Fibroblast of skin of scalp (primary cell): Measurements from ENCODE around the gene REV1. TPM values are rescaled to one million over a fixed set of nuclear protein-coding genes. Genes with fewer than 3 reads are reported as not detected.
"Not testable (repeated sequence)": the region's sequence is repeated elsewhere in the genome, so short reads cannot be mapped to it uniquely, and the experiment has no call there.

Experiments
- DNase-seq: peaks from one replicate; pipeline ENCODE4 v3.0.0-alpha.2; 2013
- polyA plus RNA-seq, 2 experiments: library from polyadenylated mRNA; unstranded; fragments of 120-200 nt; gene quantifications; one replicate each; pipeline ENCODE4 v1.2.1, GENCODE V29; 2013; ENCODE audit not compliant: insufficient read length in 2 of 2

REV1 gene
- polyA plus RNA-seq (2013, experiment 1 of 2; ENCODE audit: insufficient read length) = 17.8 TPM
- 22.1 TPM for polyA plus RNA-seq (2013, experiment 2 of 2; ENCODE audit: insufficient read length)

GRCh38 chr2:99489761-99490622, at the start of gene REV1:
Gene REV1 (minus strand): TSS chr2:99490017. CDS start chr2:99464975, 25,042 bp downstream.
- peak; percentile 95 for DNase-seq

- DNase-seq = no peak
These were observed 48.2 kb upstream of the REV1 start for GRCh38 chr2:99537910-99538485.

GRCh38 chr2:99524056-99524455, 34.2 kb upstream of the REV1 start:
- no peak for DNase-seq

- no peak for DNase-seq
These were observed 32.3 kb upstream of the REV1 start for GRCh38 chr2:99522157-99522556.

- DNase-seq = no peak
These were observed 31.0 kb upstream of the REV1 start for GRCh38 chr2:99520813-99521212.

GRCh38 chr2:99520195-99520594, 30.4 kb upstream of the REV1 start:
- no peak for DNase-seq

GRCh38 chr2:99514357-99514756, 24.5 kb upstream of the REV1 start:
- DNase-seq = no peak

GRCh38 chr2:99512181-99512591, 22.4 kb upstream of the REV1 start:
- no peak for DNase-seq

- no peak for DNase-seq
These were observed 19.6 kb upstream of the REV1 start for GRCh38 chr2:99509387-99509786.

- no peak for DNase-seq
These were observed 18.4 kb upstream of the REV1 start for GRCh38 chr2:99507937-99508818.

GRCh38 chr2:99504844-99505584, 15.2 kb upstream of the REV1 start:
- DNase-seq = no peak

- DNase-seq = not testable (repeated sequence)
These were observed 14.0 kb upstream of the REV1 start for GRCh38 chr2:99503662-99504416.

GRCh38 chr2:99496021-99496420, 6.2 kb upstream of the REV1 start:
- DNase-seq = no peak

- no peak for DNase-seq
These were observed 5.5 kb upstream of the REV1 start for GRCh38 chr2:99495115-99495860.

GRCh38 chr2:99492721-99493120, 2.9 kb upstream of the REV1 start:
- no peak for DNase-seq

GRCh38 chr2:99490623-99491461, 1.0 kb upstream of the REV1 start:
- DNase-seq = no peak

- peak; percentile 56 for DNase-seq
These were observed 605 bp downstream of the REV1 start for GRCh38 chr2:99489063-99489760.

GRCh38 chr2:99488539-99489062, 1.2 kb downstream of the REV1 start:
- DNase-seq = peak; percentile 22

- DNase-seq = no peak
These were observed 1.9 kb downstream of the REV1 start for GRCh38 chr2:99487906-99488305.
